Stimulated activated CD4-positive, alpha-beta T cell treated with anti-CD3 and anti-CD28 coated beads, Interleukin-4, amount 100 ng/mL, for 48 hours (primary cell): ENCODE results near the gene MRPL42.
"Not testable (repeated sequence)": the region's sequence is repeated elsewhere in the genome, so short reads cannot be mapped to it uniquely, and the experiment has no call there.

Experiments
- DNase-seq, 2 donors: peaks; one replicate each; pipeline ENCODE4 v3.0.0-alpha.2; 2020; ENCODE audit warnings: low read depth in 2 of 2

The MRPL42 gene

GRCh38 chr12:93547778-93548177, 80.5 kb downstream of the MRPL42 start:
- no peak for DNase-seq

- DNase-seq = no peak
Measured at GRCh38 chr12:93549174-93549573, 81.9 kb downstream of the MRPL42 start.

GRCh38 chr12:93550748-93551611, 83.7 kb downstream of the MRPL42 start:
- no peak for DNase-seq

DNA sequence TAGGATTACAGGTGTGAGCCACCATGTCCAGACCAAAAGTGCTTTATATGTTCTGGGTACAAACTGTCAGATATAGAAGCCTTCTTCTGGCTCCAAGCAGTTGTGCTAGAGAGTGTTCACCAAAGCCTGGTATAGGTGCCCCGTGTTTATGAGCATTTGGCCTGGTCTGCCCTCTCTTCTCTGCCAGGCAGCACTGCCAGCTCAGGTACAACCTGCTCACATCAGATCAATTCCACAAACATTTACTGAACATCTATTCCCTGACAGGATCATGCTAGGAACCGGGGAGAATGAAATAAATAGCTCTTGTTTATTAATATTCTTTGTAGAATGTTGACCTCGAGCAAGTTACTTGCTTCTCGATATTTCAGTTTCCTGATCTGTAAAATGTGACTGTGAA, 85.1 kb downstream of the MRPL42 start:
- no peak for DNase-seq

GRCh38 chr12:93557879-93558278, 90.6 kb downstream of the MRPL42 start:
- DNase-seq = not testable (repeated sequence)

GRCh38 chr12:93558685-93559084, 91.4 kb downstream of the MRPL42 start:
- DNase-seq = not testable (repeated sequence)

GRCh38 chr12:93563807-93564538, 96.7 kb downstream of the MRPL42 start:
- no peak for DNase-seq

DNA sequence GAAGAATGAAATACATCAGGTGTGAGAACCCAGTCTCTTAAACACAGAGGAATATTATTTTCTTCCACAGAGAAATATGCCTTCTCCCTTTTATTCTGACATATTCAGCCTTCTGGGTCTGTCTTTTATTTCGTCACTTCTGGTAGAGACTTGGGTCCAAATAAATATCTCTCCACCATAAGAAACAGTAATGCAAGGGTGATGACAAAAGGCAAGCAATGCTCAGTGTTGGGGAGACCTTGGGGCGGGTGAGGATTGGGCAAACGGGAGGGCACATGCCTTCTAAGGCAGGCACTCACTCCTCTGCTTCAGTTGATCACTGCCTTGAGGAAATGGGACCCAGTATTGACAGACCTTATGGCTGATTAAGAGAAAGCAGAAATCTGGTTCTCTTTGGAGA, 98.4 kb downstream of the MRPL42 start:
- no peak for DNase-seq
